K562 (cell line): ENCODE measurements around the gene PRICKLE2. TPM values are rescaled to one million over a fixed set of nuclear protein-coding genes. Genes with fewer than 3 reads are reported as not detected.

Experiments used
- ATAC-seq: fragments of 200-7000 bp; cut with Tn5 transposase; 3 replicates; pipeline ENCODE4 v1.9.1; 2020; ENCODE audit warnings: moderate library complexity
- BruUV-seq: library from RNA; stranded (reverse); fragments of 400-500 nt; replicated peaks from 2 replicates; lab custom pipeline; 2021; lab: Mats Ljungman, UMichigan
- CTCF ChIA-PET: fragments of 300-600 bp; formaldehyde crosslinking; extraction: SDS; loops from one replicate; lab custom pipeline; 2021; ENCODE audit warnings: low intra/inter-chr PET ratio; lab: Yijun Ruan, JAX
- POLR2A ChIA-PET: fragments of 300-600, 350-650 bp; sonication (Branson Sonifier 250); formaldehyde crosslinking; extraction: SDS; loops from one replicate; lab custom pipeline; 2021; ENCODE audit warnings: antibody characterized with exemption, inconsistent platforms; lab: Yijun Ruan, JAX
- DNase-seq, 4 experiments: peaks; one replicate each; pipeline versions ENCODE4 v3.0.0 to v3.0.0-alpha.2; 2011 to 2018; ENCODE audit warnings: low spot score in 3 of 4, mixed read lengths in 3 of 4; ENCODE audit errors: extremely low read depth in 1 of 4
- FAIRE-seq: peaks from 2 replicates; lab custom pipeline; 2011; peaks lifted over from hg19 to GRCh38; lab: Jason Lieb, UNC
- H2AFZ ChIP-seq: 2 replicates; pipeline ENCODE4 v1.6.0; 2011; ENCODE audit warnings: low read depth, low read length, control low read depth, inconsistent platforms
- H3K27ac ChIP-seq: fragments of 200-600 bp; 3 replicates; pipeline ENCODE4 v1.8.0; 2011; ENCODE audit warnings: low read depth, mild to moderate bottlenecking, control low read depth, inconsistent platforms, low read length, moderate library complexity, mixed read lengths; ENCODE audit errors: extremely low read depth
- H3K27me3 ChIP-seq, 2 experiments: fragments of 300-600 bp in 1 of 2; 2 replicates in 1 of 2; 3 replicates in 1 of 2; pipeline versions ENCODE4 v1.6.0 to v1.8.0; 2011; ENCODE audit warnings: inconsistent platforms in 2 of 2, low read length in 2 of 2, mild to moderate bottlenecking in 1 of 2, mixed read lengths in 1 of 2, moderate library complexity in 1 of 2; ENCODE audit not compliant: control insufficient read depth in 2 of 2, insufficient read depth in 2 of 2
- H3K36me3 ChIP-seq: fragments of 300-600 bp; 3 replicates; pipeline ENCODE4 v1.8.0; 2011; ENCODE audit warnings: mild to moderate bottlenecking, low read length, inconsistent platforms; ENCODE audit not compliant: control insufficient read depth, insufficient read depth
- H3K4me1 ChIP-seq, 2 experiments: fragments of 200-600 bp in 1 of 2; replicated peaks in 1 of 2; 2 replicates in 1 of 2; 3 replicates in 1 of 2; pipeline versions ENCODE4 v1.5.1 to v1.8.0; 2011; ENCODE audit warnings: inconsistent platforms in 2 of 2, low read length in 2 of 2, mild to moderate bottlenecking in 1 of 2, mixed read lengths in 1 of 2, moderate library complexity in 1 of 2; ENCODE audit not compliant: control insufficient read depth in 2 of 2, insufficient read depth in 2 of 2
- H3K4me2 ChIP-seq: 2 replicates; pipeline ENCODE4 v1.6.1; 2011; ENCODE audit warnings: low read length, control low read depth, inconsistent platforms, mixed read lengths; ENCODE audit not compliant: insufficient read depth
- H3K4me3 ChIP-seq: fragments of 200-600 bp; sonication (generic), shearing (Covaris generic); 2 replicates; pipeline ENCODE4 v1.5.1; 2016; ENCODE audit warnings: control low read depth, inconsistent platforms
- H3K79me2 ChIP-seq: fragments of 200-600 bp; 3 replicates; pipeline ENCODE4 v1.8.0; 2011; ENCODE audit warnings: low read length, inconsistent platforms; ENCODE audit not compliant: control insufficient read depth, insufficient read depth
- H3K9ac ChIP-seq, 2 experiments: 2 replicates each; pipeline versions ENCODE4 v1.6.0 to v1.6.1; 2011; ENCODE audit warnings: low read depth in 2 of 2, low read length in 2 of 2, control low read depth in 1 of 2, inconsistent platforms in 1 of 2, mild to moderate bottlenecking in 1 of 2, mixed read lengths in 1 of 2; ENCODE audit not compliant: insufficient read depth in 1 of 2
- H3K9me1 ChIP-seq: one replicate; pipeline ENCODE4 v1.6.0; 2011; ENCODE audit warnings: inconsistent platforms, mild to moderate bottlenecking, low read length, moderate library complexity; ENCODE audit not compliant: control insufficient read depth, insufficient read depth
- H3K9me3 ChIP-seq: replicated peaks from 2 replicates; pipeline ENCODE4 v1.5.1; 2011; ENCODE audit warnings: low read depth, low read length, inconsistent platforms; ENCODE audit not compliant: control insufficient read depth, insufficient read depth
- H4K20me1 ChIP-seq: replicated peaks from 2 replicates; pipeline ENCODE4 v1.6.1; 2011; ENCODE audit warnings: low read length, inconsistent platforms, mixed read lengths; ENCODE audit not compliant: control insufficient read depth, insufficient read depth
- ESRRA ChIP-seq: fragments of 450-650 bp; IDR thresholded peaks from 2 replicates; pipeline ENCODE4 v1.6.1; 2014; ENCODE audit warnings: low read depth, mild to moderate bottlenecking, moderate library complexity, borderline replicate concordance
- MAZ ChIP-seq, 2 experiments: fragments of 450-650 bp in 1 of 2; sonication (generic) in 1 of 2; formaldehyde crosslinking; IDR thresholded peaks in 1 of 2; conservative IDR thresholded peaks in 1 of 2; 2 replicates each; pipeline versions ENCODE4 v1.4.0 to v1.5.0; 2020; ENCODE audit warnings: mild to moderate bottlenecking in 1 of 2, missing genetic modification reagents in 1 of 2
- MEIS2 ChIP-seq: fragments of 450-650 bp; IDR thresholded peaks from 2 replicates; pipeline ENCODE4 v1.6.1; 2014; ENCODE audit warnings: mild to moderate bottlenecking; ENCODE audit not compliant: partially characterized antibody
- SREBF2 ChIP-seq: sonication (generic); formaldehyde crosslinking; IDR thresholded peaks from 2 replicates; pipeline ENCODE4 v1.4.0; 2020; ENCODE audit warnings: mild to moderate bottlenecking, missing genetic modification reagents
- TAF15 ChIP-seq: fragments of 200-400 bp; formaldehyde crosslinking; IDR thresholded peaks from 2 replicates; pipeline ENCODE4 v1.6.1; 2017; ENCODE audit warnings: mild to moderate bottlenecking, low read depth, low read length, moderate library complexity
- TEAD2 ChIP-seq: fragments of 450-650 bp; IDR thresholded peaks from 2 replicates; pipeline ENCODE4 v1.6.1; 2016; ENCODE audit warnings: missing genetic modification characterization, control low read depth, missing compliant biosample characterization
- THAP7 ChIP-seq: fragments of 250-450 bp; sonication (Bioruptor Pico); IDR thresholded peaks from 2 replicates; pipeline ENCODE4 v1.5.0; 2021
- THRAP3 ChIP-seq: fragments of 450-650 bp; IDR thresholded peaks from 2 replicates; pipeline ENCODE4 v1.6.1; 2016; ENCODE audit warnings: mild to moderate bottlenecking, inconsistent platforms, borderline replicate concordance
- ZBTB11 ChIP-seq, 3 experiments: fragments of 200-800 bp in 1 of 3; fragments of 250-450 bp in 1 of 3; fragments of 450-650 bp in 1 of 3; sonication (Bioruptor Pico) in 1 of 3; sonication (Bioruptor generic) in 1 of 3; formaldehyde crosslinking in 1 of 3; IDR thresholded peaks; 2 replicates each; pipeline versions ENCODE4 v1.6.1 to v1.8.0; 2016 to 2022; ENCODE audit warnings: mild to moderate bottlenecking in 2 of 3, missing genetic modification characterization in 2 of 3, missing compliant biosample characterization in 1 of 3, moderate library complexity in 1 of 3
- ZNF3 ChIP-seq: fragments of 250-450 bp; sonication (Bioruptor Pico); IDR thresholded peaks from 2 replicates; pipeline ENCODE4 v1.5.0; 2021; ENCODE audit warnings: mild to moderate bottlenecking, moderate library complexity
- ZNF655 ChIP-seq: fragments of 250-450 bp; sonication (Bioruptor Pico); IDR thresholded peaks from 2 replicates; pipeline ENCODE4 v1.5.0; 2021
- WGBS: fragments of 100-300 bp; shearing (Covaris generic); methylation state at CpG from one replicate; pipeline ENCODE4 v1.1.6; 2016; ENCODE audit warnings: low coverage, mixed read lengths; ENCODE audit not compliant: insufficient coverage; ENCODE audit errors: missing lambda C conversion rate; 5-methylcytosine and 5-hydroxymethylcytosine counted together
- in situ Hi-C: fragments of 300-500 bp; cut with MboI; formaldehyde crosslinking; loops from 4 replicates; pipeline ENCODE4 v1.15.0; 2018; ENCODE audit warnings: inconsistent platforms, mixed read lengths
- intact Hi-C: fragments of 100-400 bp; cut with micrococcal nuclease; formaldehyde crosslinking; loops from 2 replicates; pipeline ENCODE4 v1.14.2; 2022
- polyA plus RNA-seq, 8 experiments: library from polyadenylated mRNA; depleted of rRNA in 4 of 8; stranded (reverse) in 5 of 8; unstranded in 3 of 8; fragments of >200 nt; fragmentation: Nextera tagmentation in 2 of 8; fragmentation: Illumina TruSeq in 1 of 8; extraction: Ambion mirVana in 2 of 8; extraction: Trizol in 1 of 8; gene quantifications; 2 replicates each; pipeline versions ENCODE4 v1.2.1 to v1.2.3, GENCODE V29; 2011 to 2014; ENCODE audit warnings: inconsistent platforms in 1 of 8, missing spikeins in 1 of 8
- total RNA-seq, 7 experiments: library from RNA; depleted of rRNA in 6 of 7; stranded (reverse); fragments of >200 nt in 6 of 7; fragmentation: Illumina TruSeq in 2 of 7; extraction: Trizol in 2 of 7; gene quantifications; 2 replicates each; pipeline versions ENCODE4 v1.2.1 to v1.2.3, GENCODE V29; 2011 to 2021; ENCODE audit warnings: low replicate concordance in 1 of 7

The PRICKLE2 gene
- total and polyA plus RNA-seq, 9 of the 15 experiments (the other 6 are each of a cell fraction or from before 2014, with no cell fraction given), result 0.07 to 0.09 TPM; not detected in 7

- TF ChIP-seq MEIS2, result no peak
- no peak for TF ChIP-seq TEAD2 (tag)
- no peak for TF ChIP-seq THAP7 (CRISPR knock-in tag)
- TF ChIP-seq TAF15, result no peak
- no peak for TF ChIP-seq ZNF655
- no peak for TF ChIP-seq MAZ (CRISPR knock-in tag; conservative IDR thresholded peaks at IDR 0.05 in 1 of 2, IDR thresholded peaks at IDR 0.05 in 1 of 2)
- no peak for TF ChIP-seq SREBF2 (CRISPR knock-in tag)
- no peak for TF ChIP-seq THRAP3
Observed at GRCh38 chr3:64163755-64164148, 61.5 kb downstream of the PRICKLE2 start (continued).

- intact Hi-C loops (no loop called here), in situ Hi-C loops (no loop called here)
- Histone ChIP-seq H3K4me2 (no peak overlapping the region), H3K9me1 (no peaks in the 10 kb centered on the region), H3K27ac (no peak overlapping the region), H3K27me3 (no peaks in the 10 kb centered on the region), H3K9me3 (no peaks in the 10 kb centered on the region), H4K20me1 (no peaks in the 10 kb centered on the region), H3K79me2 (no peaks in the 10 kb centered on the region), H3K4me3 (no peak overlapping the region), H2AFZ (no peak overlapping the region), H3K4me1 (no peaks in the 10 kb centered on the region), H3K9ac (no peak overlapping the region), H3K36me3 (no peaks in the 10 kb centered on the region)
- ChIA-PET CTCF (no interaction called here), POLR2A (no interaction called here)
- ATAC-seq (no peak), FAIRE-seq (no peak), DNase-seq (no peak)
- 3% methylated on average over 8 of the region's 8 CpGs for WGBS
- TF ChIP-seq ZBTB11 (CRISPR knock-in tag; IDR thresholded peaks at IDR 0.05) (peak in 1 of 3 experiments; percentile 78; a peak in 2 of 6 replicates), ESRRA (no peak), ZNF3 (CRISPR knock-in tag) (no peak)
- BruUV-seq, result no TSS peak
Observed at GRCh38 chr3:64163019-64163754, 62.1 kb downstream of the PRICKLE2 start.
